Activated T-cell treated with anti-CD3 and anti-CD28 coated beads, Interleukin-2, amount 50 U/mL, for 72 hours (primary cell): Measurements from ENCODE around the gene C18orf32. TPM values are rescaled to one million over a fixed set of nuclear protein-coding genes. Genes with fewer than 3 reads are reported as not detected.

Experiments used
- ATAC-seq, 2 donors: fragments of 150-1000 bp; cut with Tn5 transposase; replicated peaks in 1 of 2; 2 replicates each; pipeline ENCODE4 v1.10.0; 2021; ENCODE audit warnings: moderate library complexity in 2 of 2, mild to moderate bottlenecking in 1 of 2
- DNase-seq, 2 donors: peaks; one replicate each; pipeline ENCODE4 v3.0.0; 2021 to 2022; ENCODE audit warnings: mixed read lengths in 1 of 2
- H3K27ac Mint-ChIP-seq: one replicate; pipeline ENCODE4 v1.8.0; 2022; ENCODE audit warnings: mild to moderate bottlenecking, moderate library complexity, mixed read lengths
- H3K27me3 Mint-ChIP-seq: one replicate; pipeline ENCODE4 v1.8.0; 2022; ENCODE audit warnings: low read depth, mixed read lengths
- H3K36me3 Mint-ChIP-seq, 2 donors: one replicate each; pipeline ENCODE4 v1.8.0; 2022; ENCODE audit warnings: mixed read lengths in 2 of 2, mild to moderate bottlenecking in 1 of 2; ENCODE audit not compliant: insufficient read depth in 2 of 2
- H3K4me1 Mint-ChIP-seq: one replicate; pipeline ENCODE4 v1.8.0; 2022; ENCODE audit warnings: low read depth, mixed read lengths
- H3K4me3 Mint-ChIP-seq, 2 donors: one replicate each; pipeline ENCODE4 v1.8.0; 2022; ENCODE audit warnings: mild to moderate bottlenecking in 2 of 2, mixed read lengths in 2 of 2, moderate library complexity in 2 of 2
- H3K9me3 Mint-ChIP-seq, 2 donors: one replicate each; pipeline ENCODE4 v1.8.0; 2022; ENCODE audit warnings: mixed read lengths in 2 of 2
- total RNA-seq, 2 donors: library from RNA; stranded (reverse); gene quantifications; one replicate each; pipeline ENCODE4 v1.2.3, GENCODE V29; 2022

The C18orf32 gene
- total RNA-seq, 2 donors from 2014 or later: 28.7 to 36.2 TPM

GRCh38 chr18:49492694-49493033, 5.6 kb upstream of the C18orf32 start:
- no peak for DNase-seq
- Mint-ChIP-seq H3K9me3 (no peaks in the 10 kb centered on the region), H3K27me3 (no peaks in the 10 kb centered on the region), H3K4me3 (peak overlapping the region; percentile 97 to 99), H3K27ac (no peak overlapping the region), H3K36me3 (peaks cover 15 to 33% of the 10 kb centered on the region in 2 donors), H3K4me1 (peaks cover 37% of the 10 kb centered on the region)
- ATAC-seq: no peak

DNA sequence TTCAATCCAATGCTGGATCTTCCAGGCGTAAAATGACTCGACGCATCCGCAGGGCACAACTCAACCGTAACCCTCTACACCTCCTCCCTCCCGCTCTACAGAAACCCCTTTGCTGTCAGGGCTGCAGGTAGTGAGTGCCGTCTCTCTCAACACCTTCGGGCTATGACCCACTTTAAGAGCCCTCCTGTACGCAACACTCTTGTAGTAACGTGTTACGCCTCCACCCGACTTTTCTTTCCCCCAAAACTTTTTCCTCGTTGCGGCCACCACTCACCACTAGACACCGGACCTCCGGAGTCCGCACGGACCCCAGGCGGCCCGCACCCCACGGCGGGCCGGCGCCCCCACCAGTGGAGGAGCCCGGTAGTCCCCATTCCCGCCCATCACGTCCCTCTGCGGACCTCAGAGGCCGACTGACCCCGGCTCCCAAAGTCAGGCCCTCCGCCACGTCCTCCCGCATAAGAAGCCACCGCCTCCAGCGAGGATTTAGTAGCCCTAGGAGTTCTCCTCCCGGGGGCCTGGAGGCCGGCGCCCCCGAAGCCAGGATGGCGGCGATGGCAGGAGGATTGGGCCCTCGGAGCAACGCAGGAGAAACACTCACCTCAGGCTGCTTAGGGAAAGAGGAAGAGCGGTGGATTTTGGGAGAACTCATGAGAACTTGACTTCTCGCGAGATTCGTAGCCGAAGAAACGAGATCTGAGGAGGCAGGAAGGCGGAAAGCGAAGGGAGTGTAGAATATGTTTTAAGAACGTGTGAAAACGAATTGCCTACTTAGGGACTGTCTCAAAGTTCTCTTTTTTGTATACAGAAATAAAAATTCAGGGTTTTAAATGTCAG, 5.0 kb upstream of the C18orf32 start, which contains the start of gene RPL17:
Gene RPL17 (minus strand): TSS at position 609 of the 837 bp plus-strand sequence.
- Mint-ChIP-seq H3K36me3 (peaks cover 15 to 33% of the 10 kb centered on the region in 2 donors), H3K4me3 (peak within 1 kb of the TSS; percentile 97 to 99), H3K27me3 (no peaks in the 10 kb centered on the region), H3K27ac (peak within 1 kb of the TSS; percentile 98), H3K4me1 (peaks cover 43% of the 10 kb centered on the region), H3K9me3 (no peaks in the 10 kb centered on the region)
- ATAC-seq (peak; percentile 90), DNase-seq (peak; percentile 86 to 90)

DNA sequence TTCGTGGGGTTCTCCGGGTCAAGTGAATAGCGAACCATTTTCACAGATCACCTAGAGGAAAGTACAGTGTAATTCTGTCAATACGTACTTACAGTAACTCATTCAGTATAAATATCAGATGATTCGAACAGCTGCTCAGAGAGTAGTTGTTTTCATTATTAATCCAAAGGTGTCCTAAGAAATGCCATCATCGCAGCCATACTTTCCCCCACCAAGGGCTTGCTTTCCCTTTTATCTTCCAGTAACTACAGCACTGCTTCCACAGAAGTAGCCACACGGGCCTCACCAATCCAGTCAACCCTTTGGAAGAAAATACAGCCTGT, 4.5 kb upstream of the C18orf32 start:
- no peak for ATAC-seq
- Mint-ChIP-seq H3K36me3 (peaks cover 17 to 36% of the 10 kb centered on the region in 2 donors), H3K4me1 (peaks cover 44% of the 10 kb centered on the region), H3K27me3 (no peaks in the 10 kb centered on the region), H3K4me3 (peak overlapping the region; percentile 97 to 99), H3K9me3 (no peaks in the 10 kb centered on the region), H3K27ac (peak overlapping the region; percentile 98)
- no peak for DNase-seq

- no peak for ATAC-seq
Measured at GRCh38 chr18:49490246-49490762, 3.3 kb upstream of the C18orf32 start.

DNA sequence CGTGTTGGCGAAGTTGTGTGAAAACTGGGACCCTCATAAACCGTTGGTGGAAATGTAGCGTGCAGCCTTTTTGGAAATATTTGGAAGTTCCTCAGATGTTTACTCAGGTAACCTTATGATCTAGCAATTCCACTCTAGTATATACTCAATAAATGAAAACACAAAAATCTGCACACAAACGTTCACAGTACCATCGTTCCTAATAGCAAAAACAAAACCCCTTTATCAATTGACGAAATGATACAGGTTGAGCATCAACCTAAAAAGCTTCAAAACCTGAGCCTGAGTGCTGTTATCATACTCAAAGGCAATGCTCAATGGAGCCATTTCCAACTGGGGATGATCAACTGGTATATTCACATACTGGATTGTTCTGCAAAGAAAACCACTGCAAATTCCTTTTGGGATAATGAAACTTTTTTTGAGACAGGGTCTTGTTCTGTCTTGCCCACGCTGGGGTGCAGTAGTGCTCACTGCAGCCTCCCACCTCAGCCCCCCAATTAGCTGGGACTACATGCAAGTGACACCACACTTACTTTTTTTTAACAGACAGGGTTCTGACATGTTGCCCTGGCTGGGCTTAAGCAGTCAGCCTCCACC, 777 bp upstream of the C18orf32 start:
- Mint-ChIP-seq H3K27me3 (no peaks in the 10 kb centered on the region), H3K9me3 (no peaks in the 10 kb centered on the region), H3K4me3 (peak overlapping the region; percentile 81 to 93), H3K27ac (peak overlapping the region; percentile 98), H3K4me1 (peaks cover 68% of the 10 kb centered on the region), H3K36me3 (peaks cover 20 to 49% of the 10 kb centered on the region in 2 donors)
- no peak for ATAC-seq
- peak in 1 of 2 donors; percentile 6 for DNase-seq

More at GRCh38 chr18:49490246-49490762, 3.3 kb upstream of the C18orf32 start:
- Mint-ChIP-seq H3K4me3 (peak overlapping the region; percentile 97 to 99), H3K27me3 (no peaks in the 10 kb centered on the region), H3K36me3 (peaks cover 17 to 40% of the 10 kb centered on the region in 2 donors), H3K4me1 (peaks cover 51% of the 10 kb centered on the region), H3K27ac (peak overlapping the region; percentile 98), H3K9me3 (no peaks in the 10 kb centered on the region)
- no peak for DNase-seq

- Mint-ChIP-seq H3K27me3 (no peaks in the 10 kb centered on the region), H3K4me1 (peaks cover 70% of the 10 kb centered on the region), H3K36me3 (peaks cover 17 to 50% of the 10 kb centered on the region in 2 donors), H3K4me3 (peak overlapping the region; percentile 81 to 93), H3K27ac (peak overlapping the region; percentile 85), H3K9me3 (no peaks in the 10 kb centered on the region)
- ATAC-seq (peak in 1 of 2 donors; percentile 58), DNase-seq (no peak)
Measured at GRCh38 chr18:49486606-49486952, 455 bp downstream of the C18orf32 start.

DNA sequence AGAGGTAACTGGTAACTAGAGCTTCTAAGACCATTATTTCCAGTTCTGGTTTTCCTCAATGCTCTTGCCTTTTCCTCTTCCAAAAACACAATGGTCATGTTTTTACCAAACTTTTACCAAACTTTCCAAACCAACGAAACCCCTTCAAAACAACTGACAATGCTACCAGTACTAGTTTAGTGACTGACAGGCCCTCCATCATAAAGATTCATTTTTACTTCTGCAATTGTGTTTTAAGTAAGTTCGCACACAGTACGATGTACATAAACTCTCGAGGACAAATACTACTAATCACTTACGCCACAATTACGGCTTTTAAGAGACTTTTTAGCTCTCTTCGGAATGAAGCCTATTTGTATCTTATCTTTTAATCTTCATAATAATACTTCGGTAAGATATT, 900 bp downstream of the C18orf32 start:
- H3K36me3 Mint-ChIP-seq: peaks cover 12 to 45% of the 10 kb centered on the region in 2 donors
- peak overlapping the region; percentile 85 for H3K27ac Mint-ChIP-seq
- DNase-seq (no peak), ATAC-seq (no peak)
- H3K4me1 Mint-ChIP-seq: peaks cover 67% of the 10 kb centered on the region
- H3K9me3 Mint-ChIP-seq: no peaks in the 10 kb centered on the region
- peak overlapping the region; percentile 81 to 93 for H3K4me3 Mint-ChIP-seq
- H3K27me3 Mint-ChIP-seq: no peaks in the 10 kb centered on the region

GRCh38 chr18:49483198-49483597, 3.8 kb downstream of the C18orf32 start:
- Mint-ChIP-seq H3K4me3 (no peak overlapping the region), H3K27ac (peak overlapping the region; percentile 39), H3K27me3 (no peaks in the 10 kb centered on the region), H3K36me3 (peaks cover 9 to 29% of the 10 kb centered on the region in 2 donors), H3K4me1 (peaks cover 47% of the 10 kb centered on the region), H3K9me3 (no peaks in the 10 kb centered on the region)
- ATAC-seq (no peak), DNase-seq (no peak)

DNA sequence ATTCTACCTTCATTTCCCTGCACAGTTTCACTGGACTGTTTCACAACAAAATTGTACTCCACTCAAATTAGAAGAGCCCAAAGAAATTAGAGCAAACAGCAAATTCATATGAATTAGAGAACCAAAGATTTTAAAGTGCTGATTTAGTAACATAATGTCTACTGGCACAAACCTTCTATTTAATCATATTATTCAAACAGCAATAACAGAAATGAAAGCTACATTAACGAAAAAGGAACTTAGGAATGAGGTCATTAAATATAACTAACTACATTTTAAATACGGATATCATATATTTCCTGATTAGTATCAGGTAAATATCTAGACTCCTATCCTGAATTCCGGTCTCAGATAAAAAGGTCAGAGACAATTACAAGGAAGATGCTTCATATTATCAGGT, 5.1 kb downstream of the C18orf32 start:
- Mint-ChIP-seq H3K4me1 (peaks cover 42% of the 10 kb centered on the region), H3K36me3 (peaks cover 9 to 29% of the 10 kb centered on the region in 2 donors), H3K27me3 (no peaks in the 10 kb centered on the region), H3K27ac (peak overlapping the region; percentile 20), H3K4me3 (no peak overlapping the region), H3K9me3 (no peaks in the 10 kb centered on the region)
- ATAC-seq (no peak), DNase-seq (no peak)

DNA sequence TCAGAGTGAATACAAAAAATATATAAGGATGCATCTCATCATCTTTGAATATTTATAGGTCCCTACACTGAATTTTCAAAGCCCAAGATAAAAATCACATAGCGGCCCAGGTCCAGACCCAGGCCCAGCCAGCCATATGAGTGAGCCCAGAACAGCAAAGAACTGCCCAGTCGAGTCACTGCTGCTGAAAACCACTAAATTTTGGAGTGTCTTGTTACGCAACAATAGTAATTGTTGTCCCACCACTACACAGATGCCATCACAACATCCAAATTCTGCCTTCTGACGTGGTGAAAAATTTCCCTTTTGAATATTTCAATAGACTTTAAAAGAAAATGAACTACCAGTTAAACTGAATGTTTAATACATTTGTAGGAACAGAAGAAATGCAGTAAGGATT, 5.7 kb downstream of the C18orf32 start:
- H3K4me1 Mint-ChIP-seq: peaks cover 45% of the 10 kb centered on the region
- no peak for DNase-seq

DNA sequence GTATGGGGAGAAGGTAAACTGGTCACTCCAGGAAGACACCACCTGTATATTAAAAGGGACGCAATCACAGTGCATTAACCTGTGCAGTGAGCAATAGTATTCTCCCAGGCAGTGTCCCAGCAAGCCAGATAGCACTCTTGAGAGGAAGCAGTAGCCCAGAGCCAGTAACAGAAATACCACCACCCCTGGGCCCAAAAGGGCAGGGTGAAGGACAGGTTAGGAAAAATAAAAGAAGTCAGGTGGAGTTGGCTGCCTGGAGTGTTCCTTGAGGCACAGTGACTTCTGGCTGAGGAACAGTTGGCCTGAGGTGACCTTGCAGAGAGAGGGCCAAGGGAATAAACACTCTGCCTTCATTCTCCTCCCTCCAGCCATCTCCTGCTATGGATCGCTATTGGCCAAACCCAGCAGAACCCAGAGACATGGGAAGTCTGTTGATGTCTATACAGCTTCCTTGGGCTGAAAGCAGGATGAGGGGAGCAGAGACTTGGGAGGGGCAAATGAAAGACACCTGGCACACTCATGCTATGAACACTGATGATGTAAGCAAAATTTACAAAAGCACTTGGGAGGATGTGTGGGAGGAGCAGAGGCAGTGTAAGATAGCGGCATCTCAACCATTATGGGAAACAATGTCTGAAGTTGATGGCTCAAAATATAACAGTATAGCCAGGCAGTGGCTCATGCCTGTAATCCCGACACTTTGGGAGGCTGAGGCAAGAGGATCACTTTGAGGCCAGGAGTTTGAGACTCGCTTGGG, 7.5 kb downstream of the C18orf32 start:
- Mint-ChIP-seq H3K4me3 (no peak overlapping the region), H3K9me3 (no peaks in the 10 kb centered on the region), H3K27ac (peak overlapping the region; percentile 66), H3K4me1 (peaks cover 37% of the 10 kb centered on the region), H3K27me3 (no peaks in the 10 kb centered on the region), H3K36me3 (peaks cover 7 to 22% of the 10 kb centered on the region in 2 donors)
- ATAC-seq: peak in 1 of 2 donors; percentile 11
- no peak for DNase-seq

More for the DNA sequence above, 5.7 kb downstream of the C18orf32 start:
- H3K27ac Mint-ChIP-seq: no peak overlapping the region
- H3K27me3 Mint-ChIP-seq: no peaks in the 10 kb centered on the region
- ATAC-seq: no peak
- H3K4me3 Mint-ChIP-seq: no peak overlapping the region
- H3K36me3 Mint-ChIP-seq: peaks cover 7 to 24% of the 10 kb centered on the region in 2 donors
- no peaks in the 10 kb centered on the region for H3K9me3 Mint-ChIP-seq

- peaks cover 3 to 11% of the 10 kb centered on the region in 2 donors for H3K36me3 Mint-ChIP-seq
- H3K27me3 Mint-ChIP-seq: no peaks in the 10 kb centered on the region
- H3K4me3 Mint-ChIP-seq: peak overlapping the region; percentile 24 to 27
- DNase-seq: no peak
- peak overlapping the region; percentile 75 for H3K27ac Mint-ChIP-seq
- H3K9me3 Mint-ChIP-seq: no peaks in the 10 kb centered on the region
- peaks cover 24% of the 10 kb centered on the region for H3K4me1 Mint-ChIP-seq
- peak in 1 of 2 donors; percentile 24 for ATAC-seq
Measured at GRCh38 chr18:49476664-49477411, 10.2 kb downstream of the C18orf32 start.
